Activated CD8-positive, alpha-beta memory T cell treated with anti-CD3 and anti-CD28 coated beads, Interleukin-2, amount 10 ng/mL, durations not matched to agents 7 days and 5 days (primary cell): ENCODE results near the gene FES. TPM values are rescaled to one million over a fixed set of nuclear protein-coding genes. Genes with fewer than 3 reads are reported as not detected.

ENCODE experiments used
- ATAC-seq: fragments of 150-1000 bp; cut with Tn5 transposase; one replicate; pipeline ENCODE4 v1.10.0; 2021; ENCODE audit warnings: moderate library complexity
- CTCF ChIA-PET: fragments of 350-600 bp; sonication (Branson Sonifier 250); formaldehyde crosslinking; loops from one replicate; lab custom pipeline; 2021; ENCODE audit warnings: antibody characterized with exemption; lab: Charles Lee
- DNase-seq: peaks from one replicate; pipeline ENCODE4 v3.0.0-alpha.2; 2020
- H3K27ac Mint-ChIP-seq: one replicate; pipeline ENCODE4 v1.8.0; 2021; ENCODE audit warnings: mild to moderate bottlenecking, mixed read lengths
- H3K27me3 Mint-ChIP-seq: one replicate; pipeline ENCODE4 v1.8.0; 2021; ENCODE audit warnings: mixed read lengths
- H3K36me3 Mint-ChIP-seq: one replicate; pipeline ENCODE4 v1.8.0; 2021; ENCODE audit warnings: mild to moderate bottlenecking, mixed read lengths
- H3K4me1 Mint-ChIP-seq: one replicate; pipeline ENCODE4 v1.8.0; 2021; ENCODE audit warnings: mixed read lengths
- H3K4me3 Mint-ChIP-seq: one replicate; pipeline ENCODE4 v1.8.0; 2021; ENCODE audit warnings: mild to moderate bottlenecking, moderate library complexity, mixed read lengths
- H3K9me3 Mint-ChIP-seq: one replicate; pipeline ENCODE4 v1.8.0; 2022; ENCODE audit warnings: low read depth, mixed read lengths
- total RNA-seq, 2 experiments: library from RNA; stranded (reverse); gene quantifications; one replicate each; pipeline ENCODE4 v1.2.3, GENCODE V29; 2021

Gene FES
- total RNA-seq = 10 to 100 TPM; 55.7 to 61.2 TPM

DNA sequence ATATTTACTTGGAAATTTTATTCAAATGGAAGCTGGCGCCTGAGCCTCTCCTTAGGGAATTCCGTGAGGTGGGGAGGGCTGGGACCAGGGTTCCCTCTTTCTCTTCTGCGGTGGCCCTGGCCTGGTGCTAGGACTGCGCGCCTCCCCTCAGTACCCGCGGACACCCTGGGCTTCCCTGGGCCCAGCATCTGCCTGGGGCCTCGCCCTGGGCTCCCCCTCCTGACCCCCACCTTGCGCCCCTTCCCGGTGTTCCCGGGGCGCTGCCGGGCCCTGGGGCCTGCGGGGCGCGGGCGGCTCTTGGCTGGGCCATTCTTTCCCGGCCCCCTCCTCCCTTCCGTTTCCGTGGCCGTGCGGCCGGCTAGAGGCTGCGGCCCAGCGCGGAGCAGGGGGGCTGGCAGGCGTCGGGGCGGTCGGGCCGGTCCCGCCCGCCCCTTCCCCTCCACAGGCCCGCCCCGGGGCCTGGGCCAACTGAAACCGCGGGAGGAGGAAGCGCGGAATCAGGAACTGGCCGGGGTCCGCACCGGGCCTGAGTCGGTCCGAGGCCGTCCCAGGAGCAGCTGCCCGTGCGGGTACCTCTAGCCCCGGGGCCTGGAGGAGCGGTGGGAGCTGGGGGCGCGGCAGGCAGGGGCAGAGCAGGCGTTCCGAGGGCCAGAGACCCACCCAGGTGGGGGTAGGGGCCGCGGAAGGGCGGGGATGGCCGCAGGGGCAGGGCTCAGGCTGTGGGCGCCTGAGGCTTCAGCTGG lies at the start of gene FES:
Gene FES (plus strand): TSS at position 529 of the 743 bp plus-strand sequence. CDS start 542 bp downstream, outside the sequence.
- no peak for ATAC-seq
- no peaks in the 10 kb centered on the region for H3K27me3 Mint-ChIP-seq
- H3K4me3 Mint-ChIP-seq = peak within 1 kb of the TSS; percentile 62
- H3K36me3 Mint-ChIP-seq = peaks cover 28% of the 10 kb centered on the region
- no peaks in the 10 kb centered on the region for H3K9me3 Mint-ChIP-seq
- H3K4me1 Mint-ChIP-seq = peaks cover 71% of the 10 kb centered on the region
- peak within 1 kb of the TSS; percentile 76 for H3K27ac Mint-ChIP-seq
- CTCF ChIA-PET = interaction anchor here (0.6 to 3.9 kb wide), 11 partner anchors 16 to 236 kb away, joined by 3 to 46 read pairs (median 11); partner anchors contain the start of genes FURIN, HDDC3, MAN2A2 and UNC45A
- DNase-seq = no peak

DNA sequence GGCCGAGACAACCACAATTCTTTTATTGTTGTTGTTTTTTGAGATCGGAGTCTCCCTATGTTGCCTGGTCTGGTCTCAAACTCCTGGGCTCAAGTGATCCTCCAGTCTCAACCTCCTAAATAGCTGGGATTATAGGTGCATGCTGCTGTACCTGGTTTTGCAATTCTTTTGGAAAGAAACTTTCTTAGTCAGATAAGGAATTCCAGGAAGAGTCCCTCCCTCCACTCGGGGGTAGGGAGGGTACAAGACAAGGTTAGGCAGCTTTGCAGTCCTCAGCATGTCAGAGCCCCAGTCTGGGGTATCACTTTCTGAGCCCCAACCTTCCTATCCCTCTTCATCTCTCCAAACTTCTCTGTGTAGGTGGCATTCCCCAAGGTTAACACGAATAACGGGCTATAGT lies 49.7 kb upstream of the FES start:
- Mint-ChIP-seq H3K27ac (peak overlapping the region; percentile 72), H3K27me3 (no peaks in the 10 kb centered on the region), H3K4me3 (no peak overlapping the region), H3K36me3 (peaks cover 12% of the 10 kb centered on the region), H3K9me3 (no peaks in the 10 kb centered on the region), H3K4me1 (peaks cover 87% of the 10 kb centered on the region)
- ATAC-seq (no peak), DNase-seq (no peak)
- CTCF ChIA-PET = interaction anchor here (1.0 to 6.5 kb wide), 2 partner anchors 11 to 16 kb away, joined by 4 to 54 read pairs; no protein-coding TSS in a partner anchor

DNA sequence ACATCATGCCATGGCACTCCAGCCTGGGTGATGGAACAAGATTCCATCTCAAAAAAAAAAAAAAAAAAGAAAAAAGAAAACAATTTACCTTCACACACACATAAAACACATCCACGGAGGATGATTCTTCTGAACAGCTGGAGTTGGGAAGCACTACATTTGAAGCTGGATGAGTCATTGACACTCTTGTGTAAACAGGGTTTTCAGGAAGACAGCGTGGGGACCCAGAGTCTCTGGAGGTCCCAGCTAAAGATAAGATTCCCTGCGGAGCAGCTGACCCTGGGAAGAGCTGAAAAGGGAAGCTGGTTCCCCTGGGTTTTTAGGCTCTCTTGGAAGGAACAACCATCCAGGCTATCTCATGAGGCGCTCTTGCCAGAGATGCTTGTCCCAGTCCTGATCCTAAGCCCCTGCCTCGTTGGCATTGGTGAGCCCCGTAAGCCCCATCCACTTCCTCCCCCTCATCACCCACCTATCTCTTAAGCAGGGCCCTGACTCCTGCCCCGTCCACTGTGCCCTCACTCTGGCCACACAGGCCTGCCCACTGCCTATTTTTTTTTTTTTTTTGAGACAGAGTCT lies 47.9 kb upstream of the FES start:
- no peaks in the 10 kb centered on the region for H3K27me3 Mint-ChIP-seq
- DNase-seq (no peak), ATAC-seq (no peak)
- H3K9me3 Mint-ChIP-seq = no peaks in the 10 kb centered on the region
- peaks cover 8% of the 10 kb centered on the region for H3K36me3 Mint-ChIP-seq
- CTCF ChIA-PET = interaction anchor here (0.7 kb wide), 1 partner anchor 14 kb away, joined by 3 read pairs; no protein-coding TSS in a partner anchor
- no peak overlapping the region for H3K4me3 Mint-ChIP-seq
- peaks cover 81% of the 10 kb centered on the region for H3K4me1 Mint-ChIP-seq
- H3K27ac Mint-ChIP-seq = peak overlapping the region; percentile 95

DNA sequence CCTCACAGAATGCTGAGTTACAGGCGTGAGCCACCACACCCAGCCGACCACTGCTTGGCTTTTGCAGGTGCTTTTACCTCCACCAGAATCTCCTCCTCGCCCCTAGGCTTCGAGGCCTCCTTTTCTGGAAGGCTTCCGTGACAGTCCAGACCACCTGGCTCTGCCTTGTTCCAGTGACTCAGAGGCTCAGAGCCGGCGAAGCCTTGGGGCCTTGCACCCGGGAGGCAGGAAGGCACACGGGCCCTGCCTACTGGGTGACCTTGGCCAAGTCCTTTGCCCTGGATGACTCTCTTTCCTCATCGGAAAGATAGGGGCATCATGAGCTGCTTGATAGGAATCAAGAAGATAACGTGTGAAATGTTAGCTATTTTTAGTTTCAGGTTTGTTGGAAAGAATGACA lies 47.2 kb upstream of the FES start:
- Mint-ChIP-seq H3K9me3 (no peaks in the 10 kb centered on the region), H3K27ac (peak overlapping the region; percentile 95), H3K4me3 (peak overlapping the region; percentile 80), H3K27me3 (no peaks in the 10 kb centered on the region), H3K4me1 (peaks cover 84% of the 10 kb centered on the region), H3K36me3 (peaks cover 12% of the 10 kb centered on the region)
- CTCF ChIA-PET = interaction anchor here (1.5 to 3.7 kb wide), 4 partner anchors 9 to 49 kb away, joined by 5 to 29 read pairs (median 10); no protein-coding TSS in a partner anchor
- DNase-seq (no peak), ATAC-seq (no peak)

DNA sequence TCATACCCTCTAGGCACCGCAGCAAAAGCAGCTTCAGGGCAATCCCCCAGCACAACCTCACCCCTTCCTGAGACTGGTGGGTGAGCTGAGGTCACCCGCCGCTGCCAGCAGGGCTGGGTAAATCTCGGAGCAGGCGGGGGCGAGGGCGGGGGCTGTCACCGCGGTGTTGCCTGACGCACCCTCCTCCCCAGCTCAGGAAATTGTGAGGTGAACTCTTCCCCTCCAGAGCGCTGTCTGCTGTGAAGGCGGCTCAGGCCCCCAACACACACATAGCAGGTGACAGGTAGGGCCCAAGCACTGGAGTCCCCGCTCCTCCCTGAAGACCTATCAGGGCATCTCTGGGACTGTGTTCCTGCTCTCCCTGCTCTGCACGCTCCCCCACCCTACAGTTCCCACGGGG lies 46.2 kb upstream of the FES start:
- Mint-ChIP-seq H3K4me3 (peak overlapping the region; percentile 80), H3K27ac (peak overlapping the region; percentile 95), H3K4me1 (peaks cover 83% of the 10 kb centered on the region), H3K36me3 (peaks cover 14% of the 10 kb centered on the region), H3K27me3 (no peaks in the 10 kb centered on the region), H3K9me3 (no peaks in the 10 kb centered on the region)
- DNase-seq (peak; percentile 93), ATAC-seq (peak; percentile 86)
- CTCF ChIA-PET = interaction anchor here (0.9 to 3.7 kb wide), 10 partner anchors 8 to 94 kb away, joined by 3 to 29 read pairs (median 4); partner anchors contain the start of gene HDDC3

DNA sequence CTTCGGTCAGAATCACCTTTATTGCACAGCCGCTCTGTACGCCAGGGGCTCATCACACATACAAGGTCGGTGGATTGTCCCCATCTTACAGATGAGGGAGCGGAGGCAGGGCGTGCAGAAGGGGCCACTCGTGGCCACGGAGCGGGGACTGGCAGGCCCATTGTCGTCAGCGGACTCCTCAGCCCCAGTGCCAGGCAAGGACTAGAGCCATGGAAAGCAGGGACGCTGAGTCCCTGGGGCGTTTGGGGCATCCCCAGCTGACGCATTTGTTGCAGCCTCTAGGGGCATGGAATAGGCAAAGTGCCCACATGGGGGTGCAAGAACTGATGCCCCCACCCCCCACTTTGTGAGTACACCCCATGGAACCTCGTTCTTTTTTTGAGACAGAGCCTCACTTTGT lies 45.8 kb upstream of the FES start:
- Mint-ChIP-seq H3K4me3 (peak overlapping the region; percentile 80), H3K27ac (peak overlapping the region; percentile 95), H3K27me3 (no peaks in the 10 kb centered on the region), H3K9me3 (no peaks in the 10 kb centered on the region), H3K4me1 (peaks cover 83% of the 10 kb centered on the region), H3K36me3 (peaks cover 15% of the 10 kb centered on the region)
- no peak for DNase-seq
- no peak for ATAC-seq
- CTCF ChIA-PET = interaction anchor here (0.9 to 3.7 kb wide), 10 partner anchors 8 to 160 kb away, joined by 3 to 29 read pairs (median 4); partner anchors contain the start of gene HDDC3

DNA sequence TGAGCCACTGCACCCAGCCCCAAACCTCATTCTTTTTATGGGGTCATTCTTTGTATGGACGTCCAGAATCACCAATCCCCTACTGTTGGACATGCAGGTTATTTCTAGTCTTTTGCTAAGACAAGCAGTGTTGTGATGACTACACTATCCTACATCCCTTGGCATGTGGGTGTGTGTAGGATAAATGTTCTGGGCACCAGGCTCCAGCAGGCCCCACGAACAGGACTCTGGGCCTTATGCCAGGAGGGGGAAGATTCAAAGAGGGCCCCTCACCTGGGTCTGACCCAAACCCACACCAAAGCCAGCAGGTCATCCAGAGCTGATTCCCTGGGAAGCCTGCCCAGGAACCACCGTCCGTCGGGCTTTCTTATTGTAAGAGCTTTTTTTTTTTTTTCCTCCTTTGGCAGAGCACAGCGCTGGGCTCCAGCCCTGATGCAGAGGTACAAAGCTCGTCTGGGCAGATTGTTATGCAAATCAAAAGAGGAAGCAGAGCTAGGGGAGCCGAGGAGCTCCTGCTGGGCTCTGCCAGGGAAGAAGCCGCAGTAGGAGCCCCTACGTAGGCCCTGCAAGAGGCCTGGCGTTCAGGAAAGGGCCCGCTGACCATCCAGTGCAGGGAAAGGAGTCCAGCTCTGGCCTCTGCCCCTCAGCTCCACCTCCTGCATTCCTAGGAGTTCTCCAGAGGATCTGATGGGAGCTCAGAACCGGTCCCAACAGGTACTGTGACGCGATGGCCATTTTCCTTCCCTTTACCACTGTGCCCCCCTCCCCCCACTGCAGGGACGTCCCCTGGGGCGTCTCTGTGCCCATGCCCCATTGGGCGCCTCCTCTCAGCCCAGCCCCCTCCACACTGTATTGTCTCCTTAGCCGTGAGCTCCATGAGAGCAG lies 44.9 kb upstream of the FES start:
- DNase-seq (no peak), ATAC-seq (no peak)
- CTCF ChIA-PET = interaction anchor here (1.0 to 3.7 kb wide), 8 partner anchors 9 to 161 kb away, joined by 3 to 29 read pairs (median 4); partner anchors contain the start of gene HDDC3
- peak overlapping the region; percentile 95 for H3K27ac Mint-ChIP-seq
- H3K9me3 Mint-ChIP-seq = no peaks in the 10 kb centered on the region
- H3K4me1 Mint-ChIP-seq = peaks cover 83% of the 10 kb centered on the region
- no peaks in the 10 kb centered on the region for H3K27me3 Mint-ChIP-seq
- peaks cover 18% of the 10 kb centered on the region for H3K36me3 Mint-ChIP-seq
- H3K4me3 Mint-ChIP-seq = peak overlapping the region; percentile 80

DNA sequence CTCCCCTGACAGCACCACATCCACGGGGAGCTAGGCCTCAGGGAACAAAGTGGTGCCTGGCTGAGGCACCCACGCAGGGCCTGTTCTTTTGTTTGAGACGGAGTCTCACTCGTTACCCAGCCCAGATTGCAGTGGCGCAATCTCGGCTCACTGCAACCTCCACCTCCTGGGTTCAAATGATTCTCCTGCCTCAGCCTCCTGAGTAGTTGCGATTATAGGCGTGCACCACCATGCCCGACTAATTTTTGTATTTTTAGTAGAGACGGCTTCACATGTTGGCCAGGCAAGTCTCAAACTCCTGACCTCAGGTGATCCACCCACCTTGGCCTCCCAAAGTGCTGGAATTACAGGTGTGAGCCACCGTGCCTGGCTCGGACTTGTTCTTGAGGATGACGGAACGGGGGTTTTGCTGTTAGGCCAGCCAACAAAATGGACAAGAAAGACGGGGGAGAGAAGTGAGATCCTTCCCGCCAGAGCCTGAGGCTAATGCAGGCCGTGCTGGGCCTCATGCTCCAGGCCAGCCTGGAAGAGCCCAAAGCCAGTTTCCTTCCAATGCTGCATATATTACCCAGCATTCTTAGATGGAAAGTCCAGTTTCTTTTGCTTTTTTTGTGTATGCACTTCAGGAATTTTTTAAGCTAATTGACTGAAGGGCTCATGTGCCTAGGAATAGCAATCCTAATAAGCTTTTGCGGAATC lies 44.0 kb upstream of the FES start:
- Mint-ChIP-seq H3K36me3 (peaks cover 18% of the 10 kb centered on the region), H3K4me1 (peaks cover 81% of the 10 kb centered on the region), H3K27ac (peak overlapping the region; percentile 95), H3K4me3 (peak overlapping the region; percentile 26), H3K9me3 (no peaks in the 10 kb centered on the region), H3K27me3 (no peaks in the 10 kb centered on the region)
- DNase-seq (no peak), ATAC-seq (no peak)
- CTCF ChIA-PET = interaction anchor here (1.0 to 3.7 kb wide), 6 partner anchors 10 to 60 kb away, joined by 4 to 29 read pairs (median 4); no protein-coding TSS in a partner anchor

DNA sequence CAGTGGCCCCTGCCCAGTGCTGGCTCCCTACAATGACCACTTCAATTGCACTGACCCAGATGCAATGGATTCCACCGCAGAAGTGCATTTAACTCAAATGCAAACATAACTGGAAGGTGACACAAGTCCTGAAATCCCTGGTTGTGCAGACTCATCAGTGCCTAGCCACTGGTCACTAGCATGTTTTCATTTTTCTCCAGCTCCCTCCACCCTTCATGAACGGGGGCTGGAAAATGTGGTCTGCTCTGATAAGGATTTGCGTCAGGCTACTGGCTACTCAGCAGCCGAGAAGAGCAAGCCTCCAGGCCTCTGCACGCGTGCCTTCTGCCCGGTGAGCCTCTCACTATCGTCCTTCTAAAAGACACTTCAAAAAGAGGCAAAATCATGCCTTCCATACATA lies 43.4 kb upstream of the FES start:
- CTCF ChIA-PET = interaction anchor here (1.1 to 1.8 kb wide), 4 partner anchors 9 to 23 kb away, joined by 3 to 6 read pairs (median 4); no protein-coding TSS in a partner anchor
- ATAC-seq = no peak
- H3K27ac Mint-ChIP-seq = peak overlapping the region; percentile 28
- H3K4me1 Mint-ChIP-seq = peaks cover 81% of the 10 kb centered on the region
- H3K27me3 Mint-ChIP-seq = no peaks in the 10 kb centered on the region
- H3K36me3 Mint-ChIP-seq = peaks cover 19% of the 10 kb centered on the region
- no peak for DNase-seq
- H3K9me3 Mint-ChIP-seq = no peaks in the 10 kb centered on the region
- no peak overlapping the region for H3K4me3 Mint-ChIP-seq

DNA sequence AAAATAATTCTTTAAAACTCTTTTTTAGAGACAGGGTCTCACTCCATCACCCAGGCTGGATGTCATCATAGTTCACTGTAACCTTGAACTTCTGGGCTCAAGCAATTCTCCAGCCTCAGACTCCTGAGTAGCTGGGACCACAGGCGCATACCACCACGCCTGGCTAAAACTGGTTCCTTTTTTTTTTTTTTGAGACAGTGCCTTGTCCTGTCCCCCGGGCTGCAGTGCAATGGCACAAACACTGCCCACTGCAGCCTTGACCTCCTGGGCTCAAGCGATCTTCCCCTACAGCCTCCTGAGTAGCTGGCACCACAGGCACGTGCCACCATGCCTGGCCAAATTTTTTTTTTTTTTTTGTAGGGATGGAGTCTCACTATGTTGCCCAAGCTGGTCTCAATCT lies 39.6 kb upstream of the FES start:
- Mint-ChIP-seq H3K4me1 (peaks cover 65% of the 10 kb centered on the region), H3K36me3 (peaks cover 28% of the 10 kb centered on the region), H3K9me3 (no peaks in the 10 kb centered on the region), H3K4me3 (no peak overlapping the region), H3K27ac (peak overlapping the region; percentile 91), H3K27me3 (no peaks in the 10 kb centered on the region)
- DNase-seq (no peak), ATAC-seq (no peak)
- CTCF ChIA-PET = interaction anchor here (0.7 to 1.1 kb wide), 4 partner anchors 30 to 87 kb away, joined by 3 to 4 read pairs (median 3); no protein-coding TSS in a partner anchor

DNA sequence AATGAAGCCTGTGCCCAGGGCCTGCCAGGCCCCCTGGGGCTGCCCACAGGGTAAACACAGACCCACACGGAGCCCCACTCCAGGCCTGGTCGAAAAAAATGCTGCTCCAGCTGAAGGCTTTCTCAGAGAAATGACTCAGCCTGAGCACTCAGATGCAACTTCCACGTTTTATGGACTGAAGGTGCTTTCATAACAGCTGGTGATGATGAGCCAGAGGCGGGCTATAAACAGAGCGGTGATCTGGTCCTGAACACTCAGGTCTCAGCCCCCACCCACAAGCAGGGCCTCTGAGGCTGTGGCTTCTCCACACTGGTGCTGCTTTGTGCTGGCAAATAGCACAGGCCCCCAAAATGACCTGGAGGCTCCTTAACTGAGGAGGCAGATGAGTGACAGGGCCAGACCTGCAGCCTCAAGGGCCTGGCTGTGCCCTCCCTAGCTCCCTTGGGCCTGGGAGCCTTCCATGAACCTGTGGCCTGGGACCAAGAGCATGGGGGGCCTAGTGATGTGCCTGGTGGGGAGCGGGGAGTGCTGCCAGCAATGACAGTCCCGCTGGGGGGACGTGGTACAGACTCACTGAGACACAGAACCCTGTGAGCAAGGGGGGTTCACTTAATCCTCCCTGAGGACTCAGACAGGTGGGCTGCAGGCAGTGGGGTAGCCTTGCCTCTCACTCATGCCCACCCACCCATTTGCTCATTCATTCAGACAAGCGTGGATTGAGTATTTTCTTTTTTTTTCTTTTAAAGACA lies 38.9 kb upstream of the FES start:
- Mint-ChIP-seq H3K4me3 (no peak overlapping the region), H3K27me3 (no peaks in the 10 kb centered on the region), H3K9me3 (no peaks in the 10 kb centered on the region), H3K4me1 (peaks cover 65% of the 10 kb centered on the region), H3K36me3 (peaks cover 29% of the 10 kb centered on the region), H3K27ac (peak overlapping the region; percentile 91)
- peak; percentile 85 for DNase-seq
- CTCF ChIA-PET = interaction anchor here (0.8 to 1.3 kb wide), 5 partner anchors 10 to 86 kb away, joined by 3 to 4 read pairs (median 3); no protein-coding TSS in a partner anchor
- ATAC-seq = peak; percentile 91
